Measurements from ENCODE around the gene SEPTIN6.

GRCh38 chrX:119694601-119695534, 1.9 kb upstream of the SEPTIN6 start:
- TF ChIP-seq ZNF274 (IDR thresholded peaks at IDR 0.05; ENCODE audit: low read depth, low read length) (no peak), YY1 (IDR thresholded peaks at IDR 0.05; ENCODE audit: insufficient read depth, insufficient read length) (no peak), SUZ12 (IDR thresholded peaks at IDR 0.05; ENCODE audit: extremely low read depth, insufficient read depth, insufficient read length) (no peak)
